Activated naive CD8-positive, alpha-beta T cell treated with anti-CD3 and anti-CD28 coated beads for 36 hours (primary cell): ENCODE results near the gene LRRC3B. TPM values are rescaled to one million over a fixed set of nuclear protein-coding genes. Genes with fewer than 3 reads are reported as not detected.

Experiments
- DNase-seq: peaks from one replicate; pipeline ENCODE4 v3.0.0; 2021
- H3K27ac Mint-ChIP-seq: one replicate; pipeline ENCODE4 v1.8.0; 2022; ENCODE audit warnings: mild to moderate bottlenecking, moderate library complexity, mixed read lengths
- H3K27me3 Mint-ChIP-seq: one replicate; pipeline ENCODE4 v1.8.0; 2022; ENCODE audit warnings: mild to moderate bottlenecking, mixed read lengths
- H3K36me3 Mint-ChIP-seq: one replicate; pipeline ENCODE4 v1.8.0; 2021; ENCODE audit warnings: mild to moderate bottlenecking, mixed read lengths
- H3K4me1 Mint-ChIP-seq: one replicate; pipeline ENCODE4 v1.8.0; 2021; ENCODE audit warnings: mixed read lengths
- H3K4me3 Mint-ChIP-seq: one replicate; pipeline ENCODE4 v1.8.0; 2022; ENCODE audit warnings: mild to moderate bottlenecking, moderate library complexity, mixed read lengths
- H3K9me3 Mint-ChIP-seq: one replicate; pipeline ENCODE4 v1.8.0; 2022; ENCODE audit warnings: mixed read lengths
- total RNA-seq, 2 experiments: library from RNA; stranded (reverse); gene quantifications; one replicate each; pipeline ENCODE4 v1.2.3, GENCODE V29; 2021

LRRC3B gene
- total RNA-seq, 2 experiments from 2014 or later, result not detected

GRCh38 chr3:26623419-26624208 is 1.0 kb downstream of the LRRC3B start:
- H3K27me3 Mint-ChIP-seq, result peaks cover 54% of the 10 kb centered on the region
- DNase-seq, result no peak
- H3K4me3 Mint-ChIP-seq, result no peak overlapping the region
- no peaks in the 10 kb centered on the region for H3K9me3 Mint-ChIP-seq
- H3K36me3 Mint-ChIP-seq, result no peaks in the 10 kb centered on the region
- H3K27ac Mint-ChIP-seq, result no peak overlapping the region
- peaks cover 5% of the 10 kb centered on the region for H3K4me1 Mint-ChIP-seq

- Mint-ChIP-seq H3K36me3 (no peaks in the 10 kb centered on the region), H3K27me3 (peaks cover 50% of the 10 kb centered on the region), H3K27ac (no peak overlapping the region), H3K4me1 (peaks cover 5% of the 10 kb centered on the region), H3K9me3 (no peaks in the 10 kb centered on the region), H3K4me3 (no peak overlapping the region)
- no peak for DNase-seq
Measured at GRCh38 chr3:26624209-26624765, 1.7 kb downstream of the LRRC3B start.

DNA sequence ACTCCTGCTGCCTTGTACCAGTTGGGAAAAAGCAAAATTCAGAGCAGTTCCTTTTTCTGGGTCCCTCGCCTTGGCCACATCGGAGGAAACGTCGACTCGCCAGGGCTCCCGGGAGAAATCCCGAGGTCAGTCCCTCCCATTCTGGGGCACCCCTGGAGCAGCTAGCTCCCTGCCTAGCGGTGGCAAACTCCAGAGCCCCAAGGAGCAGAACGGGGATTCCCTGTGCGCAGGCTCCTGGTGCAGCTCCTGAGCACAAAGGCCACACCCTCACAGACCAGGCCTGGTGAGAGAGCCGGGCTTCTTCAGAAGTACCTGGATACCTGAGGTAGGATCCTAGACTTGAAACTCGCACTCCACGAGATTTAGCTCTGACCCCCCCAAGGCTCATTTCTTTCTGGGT is 2.6 kb downstream of the LRRC3B start:
- no peaks in the 10 kb centered on the region for H3K9me3 Mint-ChIP-seq
- no peak overlapping the region for H3K27ac Mint-ChIP-seq
- H3K4me3 Mint-ChIP-seq, result no peak overlapping the region
- peaks cover 50% of the 10 kb centered on the region for H3K27me3 Mint-ChIP-seq
- peaks cover 5% of the 10 kb centered on the region for H3K4me1 Mint-ChIP-seq
- no peaks in the 10 kb centered on the region for H3K36me3 Mint-ChIP-seq
- DNase-seq, result no peak

GRCh38 chr3:26627080-26627479 is 4.5 kb downstream of the LRRC3B start:
- H3K4me3 Mint-ChIP-seq, result no peak overlapping the region
- peaks cover 37% of the 10 kb centered on the region for H3K27me3 Mint-ChIP-seq
- peaks cover 5% of the 10 kb centered on the region for H3K4me1 Mint-ChIP-seq
- H3K27ac Mint-ChIP-seq, result no peak overlapping the region
- H3K9me3 Mint-ChIP-seq, result no peaks in the 10 kb centered on the region
- no peak for DNase-seq
- no peaks in the 10 kb centered on the region for H3K36me3 Mint-ChIP-seq

DNA sequence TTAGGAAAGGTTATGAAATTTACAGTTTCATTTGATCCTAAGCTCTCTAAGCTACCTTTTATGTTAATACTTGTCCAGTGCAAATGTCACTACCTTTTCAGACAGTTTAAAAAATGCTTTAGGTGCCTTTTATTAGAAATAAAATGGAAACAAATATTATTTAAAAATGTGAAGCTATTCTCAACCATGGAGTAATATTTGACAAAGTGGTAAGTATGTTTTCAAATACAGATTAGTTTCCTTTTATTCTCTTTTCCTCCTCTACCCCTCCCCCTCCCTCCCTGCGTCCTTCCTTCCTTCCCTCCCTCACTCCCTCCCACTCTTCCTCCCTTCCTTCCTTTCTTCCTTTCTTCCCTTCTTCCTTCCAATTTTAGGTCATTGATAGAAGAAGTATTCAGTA is 6.3 kb downstream of the LRRC3B start:
- peaks cover 21% of the 10 kb centered on the region for H3K27me3 Mint-ChIP-seq
- H3K36me3 Mint-ChIP-seq, result no peaks in the 10 kb centered on the region
- no peak for DNase-seq
- H3K27ac Mint-ChIP-seq, result no peak overlapping the region
- H3K4me3 Mint-ChIP-seq, result no peak overlapping the region
- no peaks in the 10 kb centered on the region for H3K9me3 Mint-ChIP-seq
- H3K4me1 Mint-ChIP-seq, result no peaks in the 10 kb centered on the region

DNA sequence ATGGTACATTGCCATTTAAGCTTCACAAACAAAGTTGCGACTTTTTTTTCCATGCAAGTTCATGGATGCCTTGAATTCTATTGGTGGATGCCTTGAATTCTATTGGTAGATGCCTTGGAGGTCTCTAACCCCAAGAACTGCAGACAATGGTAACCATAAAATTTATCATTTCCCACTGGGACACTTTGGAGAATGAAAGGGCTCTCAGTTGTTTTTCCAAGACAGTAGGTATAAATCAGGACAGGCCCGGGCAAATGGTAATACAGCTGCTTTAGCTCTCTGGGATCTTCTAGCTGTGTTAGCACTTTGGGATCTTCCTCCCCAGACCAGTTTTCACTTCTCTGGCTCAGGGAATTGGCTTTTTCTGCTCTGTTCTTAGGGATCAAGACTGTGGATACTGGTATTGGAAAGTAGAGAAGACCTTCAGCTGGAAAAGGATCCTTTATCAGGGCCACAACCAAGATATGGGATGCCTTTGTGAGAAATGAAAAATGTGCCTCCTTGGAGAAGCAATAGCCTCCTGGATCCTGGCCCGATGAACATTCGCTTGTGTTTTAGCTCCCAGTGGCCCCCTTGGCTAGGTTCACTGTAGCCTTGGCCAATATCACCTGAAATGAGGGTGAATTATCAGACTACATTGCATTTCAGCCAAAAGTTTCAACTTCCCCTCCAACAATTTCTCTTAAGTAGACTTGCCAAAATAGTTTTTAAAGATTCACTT is 8.3 kb downstream of the LRRC3B start:
- Mint-ChIP-seq H3K36me3 (no peaks in the 10 kb centered on the region), H3K9me3 (no peaks in the 10 kb centered on the region), H3K27ac (no peak overlapping the region), H3K4me3 (no peak overlapping the region), H3K27me3 (peaks cover 4% of the 10 kb centered on the region), H3K4me1 (no peaks in the 10 kb centered on the region)
- DNase-seq, result no peak

- no peak for DNase-seq
- H3K9me3 Mint-ChIP-seq, result no peaks in the 10 kb centered on the region
- no peaks in the 10 kb centered on the region for H3K4me1 Mint-ChIP-seq
- no peak overlapping the region for H3K27ac Mint-ChIP-seq
- peaks cover 4% of the 10 kb centered on the region for H3K27me3 Mint-ChIP-seq
- no peak overlapping the region for H3K4me3 Mint-ChIP-seq
- H3K36me3 Mint-ChIP-seq, result no peaks in the 10 kb centered on the region
Measured at GRCh38 chr3:26631390-26631738, 8.8 kb downstream of the LRRC3B start.

GRCh38 chr3:26634601-26635000 is 12.0 kb downstream of the LRRC3B start:
- H3K4me3 Mint-ChIP-seq, result no peak overlapping the region
- no peaks in the 10 kb centered on the region for H3K36me3 Mint-ChIP-seq
- no peaks in the 10 kb centered on the region for H3K9me3 Mint-ChIP-seq
- H3K27ac Mint-ChIP-seq, result no peak overlapping the region
- no peaks in the 10 kb centered on the region for H3K4me1 Mint-ChIP-seq
- no peak for DNase-seq
- H3K27me3 Mint-ChIP-seq, result no peaks in the 10 kb centered on the region

GRCh38 chr3:26636096-26636727 is 13.6 kb downstream of the LRRC3B start:
- H3K4me3 Mint-ChIP-seq, result no peak overlapping the region
- H3K27me3 Mint-ChIP-seq, result no peaks in the 10 kb centered on the region
- no peak overlapping the region for H3K27ac Mint-ChIP-seq
- H3K9me3 Mint-ChIP-seq, result no peaks in the 10 kb centered on the region
- H3K36me3 Mint-ChIP-seq, result no peaks in the 10 kb centered on the region
- DNase-seq, result no peak
- no peaks in the 10 kb centered on the region for H3K4me1 Mint-ChIP-seq

DNA sequence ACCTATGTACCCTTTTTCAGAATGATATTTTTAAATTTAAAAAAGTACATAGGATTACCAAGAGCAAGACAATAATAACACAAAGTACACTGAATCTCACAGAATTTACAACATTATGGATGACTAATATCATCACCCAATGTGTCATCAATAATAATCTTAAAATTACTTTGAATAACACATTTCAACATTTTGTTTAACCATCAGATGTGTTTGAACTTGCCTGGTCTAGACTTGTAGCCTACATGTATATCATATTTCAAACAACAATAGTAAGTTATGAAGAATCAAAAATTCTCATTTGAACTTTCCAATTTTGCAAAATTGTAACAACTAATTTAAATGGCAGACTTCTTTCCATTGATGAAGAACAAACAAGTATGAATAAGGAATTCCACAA is 15.1 kb downstream of the LRRC3B start:
- no peaks in the 10 kb centered on the region for H3K9me3 Mint-ChIP-seq
- no peaks in the 10 kb centered on the region for H3K27me3 Mint-ChIP-seq
- H3K36me3 Mint-ChIP-seq, result no peaks in the 10 kb centered on the region
- no peak overlapping the region for H3K4me3 Mint-ChIP-seq
- no peak overlapping the region for H3K27ac Mint-ChIP-seq
- no peaks in the 10 kb centered on the region for H3K4me1 Mint-ChIP-seq
- DNase-seq, result no peak

- H3K4me1 Mint-ChIP-seq, result no peaks in the 10 kb centered on the region
- H3K36me3 Mint-ChIP-seq, result no peaks in the 10 kb centered on the region
- no peak for DNase-seq
- H3K9me3 Mint-ChIP-seq, result peaks cover 1% of the 10 kb centered on the region
- no peak overlapping the region for H3K4me3 Mint-ChIP-seq
- no peak overlapping the region for H3K27ac Mint-ChIP-seq
- H3K27me3 Mint-ChIP-seq, result no peaks in the 10 kb centered on the region
Measured at GRCh38 chr3:26638113-26638512, 15.5 kb downstream of the LRRC3B start.

DNA sequence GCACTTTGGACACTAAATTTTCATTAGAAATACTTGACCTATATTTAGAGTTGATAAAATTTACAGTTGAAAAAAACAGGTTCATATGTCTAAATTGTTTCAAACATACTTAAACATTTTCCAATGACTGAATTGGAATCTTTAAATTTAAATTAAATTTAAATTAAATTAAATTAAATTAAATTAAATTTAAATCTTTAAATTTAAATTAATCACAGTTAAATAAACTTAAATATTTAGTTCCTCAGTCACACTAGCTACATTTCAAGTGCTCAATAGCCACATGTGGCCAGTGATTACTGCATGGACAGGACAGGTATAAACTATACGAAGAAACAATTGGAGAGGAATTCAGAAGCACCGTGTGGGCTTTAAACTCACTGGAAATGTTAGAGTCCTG is 16.8 kb downstream of the LRRC3B start:
- H3K9me3 Mint-ChIP-seq, result peaks cover 1% of the 10 kb centered on the region
- DNase-seq, result no peak
- no peaks in the 10 kb centered on the region for H3K27me3 Mint-ChIP-seq
- H3K4me1 Mint-ChIP-seq, result no peaks in the 10 kb centered on the region
- no peaks in the 10 kb centered on the region for H3K36me3 Mint-ChIP-seq
- H3K27ac Mint-ChIP-seq, result no peak overlapping the region
- no peak overlapping the region for H3K4me3 Mint-ChIP-seq

- H3K9me3 Mint-ChIP-seq, result peaks cover 2% of the 10 kb centered on the region
- no peaks in the 10 kb centered on the region for H3K36me3 Mint-ChIP-seq
- H3K27me3 Mint-ChIP-seq, result no peaks in the 10 kb centered on the region
- DNase-seq, result no peak
- H3K4me1 Mint-ChIP-seq, result no peaks in the 10 kb centered on the region
- H3K27ac Mint-ChIP-seq, result no peak overlapping the region
- H3K4me3 Mint-ChIP-seq, result no peak overlapping the region
Measured at GRCh38 chr3:26647078-26647477, 24.5 kb downstream of the LRRC3B start.

DNA sequence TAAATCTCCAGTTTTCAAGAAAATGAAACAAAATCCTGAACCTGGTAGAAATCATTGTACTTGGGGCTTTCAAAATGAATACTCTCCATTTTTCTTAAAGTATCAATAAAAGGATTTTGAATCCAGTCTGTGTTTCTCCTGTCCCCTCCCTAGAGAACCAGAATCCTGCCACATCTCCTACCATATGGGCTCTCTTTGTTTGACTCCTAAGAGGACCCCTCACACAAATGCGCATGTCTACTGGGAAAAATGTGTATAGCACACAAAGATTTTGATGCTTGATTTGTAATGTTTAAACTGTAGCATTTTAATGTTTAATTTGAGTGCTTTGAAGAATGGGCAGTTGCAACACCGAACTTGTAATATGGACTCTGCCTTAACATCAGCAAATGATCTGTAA is 25.9 kb downstream of the LRRC3B start:
- Mint-ChIP-seq H3K36me3 (no peaks in the 10 kb centered on the region), H3K9me3 (peaks cover 1% of the 10 kb centered on the region), H3K27me3 (no peaks in the 10 kb centered on the region), H3K4me3 (no peak overlapping the region), H3K4me1 (no peaks in the 10 kb centered on the region), H3K27ac (no peak overlapping the region)
- no peak for DNase-seq

GRCh38 chr3:26652164-26652563 is 29.6 kb downstream of the LRRC3B start:
- H3K4me1 Mint-ChIP-seq, result no peaks in the 10 kb centered on the region
- DNase-seq, result no peak
- no peak overlapping the region for H3K27ac Mint-ChIP-seq
- H3K27me3 Mint-ChIP-seq, result no peaks in the 10 kb centered on the region
- no peaks in the 10 kb centered on the region for H3K9me3 Mint-ChIP-seq
- no peaks in the 10 kb centered on the region for H3K36me3 Mint-ChIP-seq
- no peak overlapping the region for H3K4me3 Mint-ChIP-seq
